Upper lobe of left lung (tissue), 4 donors: ENCODE measurements around the gene ANAPC5.

ENCODE experiments used
- CTCF ChIP-seq, 6 experiments: fragments of 450-650 bp in 4 of 6; fragments of 200-600 bp in 2 of 6; sonication (generic) in 2 of 6; IDR thresholded peaks; one replicate each; pipeline ENCODE4 v1.5.1; 2016 to 2019; ENCODE audit warnings: antibody characterized with exemption in 6 of 6
- POLR2A ChIP-seq, 4 donors: fragments of 450-650 bp; IDR thresholded peaks; one replicate each; pipeline ENCODE4 v1.5.1; 2016 to 2017; ENCODE audit warnings: antibody characterized with exemption in 4 of 4, mild to moderate bottlenecking in 2 of 4

GRCh38 chr12:121304306-121304705 is 47.9 kb downstream of the ANAPC5 start:
- TF ChIP-seq CTCF (IDR thresholded peaks at IDR 0.05) (no peak), POLR2A (IDR thresholded peaks at IDR 0.05) (no peak)
